NB4 (cell line): ENCODE data around the gene CD86.

Experiments used
- CTCF ChIP-seq: IDR thresholded peaks from one replicate; pipeline ENCODE4 v1.5.1; 2012; ENCODE audit warnings: low read depth, low read length
- POLR2A ChIP-seq: IDR thresholded peaks from 2 replicates; pipeline ENCODE4 v1.6.1; 2011; ENCODE audit warnings: mild to moderate bottlenecking; ENCODE audit not compliant: insufficient read length; ENCODE audit errors: extremely low read depth

GRCh38 chr3:122011396-122011795 is 43.8 kb upstream of the CD86 start:
- TF ChIP-seq POLR2A (no peak), CTCF (no peak)
